GM12891 (cell line): Measurements from ENCODE around the gene DHRS13.
A peak's percentile ranks its signal among the peaks of the same experiment; 100 is the strongest.
"Not testable (repeated sequence)": the region's sequence is repeated elsewhere in the genome, so short reads cannot be mapped to it uniquely, and the experiment has no call there.

Source experiments
- DNase-seq: peaks from one replicate; pipeline ENCODE4 v3.0.0; 2011; ENCODE audit warnings: low spot score; ENCODE audit not compliant: insufficient read length
- FAIRE-seq: peaks from 2 replicates; lab custom pipeline; 2011; peaks lifted over from hg19 to GRCh38; lab: Jason Lieb, UNC
- PAX5 ChIP-seq: IDR thresholded peaks from 2 replicates; pipeline ENCODE4 v1.6.1; 2011; ENCODE audit warnings: low read length, moderate library complexity, mild to moderate bottlenecking; ENCODE audit not compliant: insufficient read depth, severe bottlenecking
- POLR2A ChIP-seq: IDR thresholded peaks from 2 replicates; pipeline ENCODE4 v1.6.1; 2011; ENCODE audit warnings: low read depth, low read length, control low read depth
- POLR2AphosphoS5 ChIP-seq: IDR thresholded peaks from 2 replicates; pipeline ENCODE4 v1.6.1; 2011; ENCODE audit warnings: low read depth, low read length, control low read depth
- POU2F2 ChIP-seq: IDR thresholded peaks from 2 replicates; pipeline ENCODE4 v1.6.1; 2011; ENCODE audit warnings: low read depth, mild to moderate bottlenecking, control low read depth, low read length, moderate library complexity
- SPI1 ChIP-seq: IDR thresholded peaks from 2 replicates; pipeline ENCODE4 v1.6.1; 2011; ENCODE audit warnings: low read depth, low read length, control low read depth
- TAF1 ChIP-seq: IDR thresholded peaks from 2 replicates; pipeline ENCODE4 v1.6.1; 2011; ENCODE audit warnings: low read depth, low read length, control low read depth

Gene DHRS13

GRCh38 chr17:28937044-28937729 lies 34.3 kb upstream of the DHRS13 start:
- no peak for TF ChIP-seq PAX5
- no peak for TF ChIP-seq TAF1
- no peak for TF ChIP-seq POLR2A
- TF ChIP-seq POLR2AphosphoS5 = no peak
- TF ChIP-seq SPI1 = no peak
- no peak for TF ChIP-seq POU2F2
- FAIRE-seq (no peak), DNase-seq (no peak)

GRCh38 chr17:28935744-28936460 lies 33.0 kb upstream of the DHRS13 start:
- DNase-seq (no peak), FAIRE-seq (no peak)
- TF ChIP-seq POU2F2 (no peak), PAX5 (no peak), TAF1 (no peak), POLR2AphosphoS5 (no peak), POLR2A (no peak), SPI1 (no peak)

- not testable (repeated sequence) for DNase-seq, FAIRE-seq
Measured at GRCh38 chr17:28934508-28934907, 31.6 kb upstream of the DHRS13 start.

- DNase-seq (no peak), FAIRE-seq (no peak)
- TF ChIP-seq SPI1 = no peak
- no peak for TF ChIP-seq PAX5
- no peak for TF ChIP-seq TAF1
- TF ChIP-seq POLR2A = no peak
- no peak for TF ChIP-seq POU2F2
- TF ChIP-seq POLR2AphosphoS5 = no peak
Measured at GRCh38 chr17:28929787-28930186, 26.9 kb upstream of the DHRS13 start.

GRCh38 chr17:28928061-28928460 lies 25.2 kb upstream of the DHRS13 start:
- DNase-seq (no peak), FAIRE-seq (no peak)
- TF ChIP-seq POLR2AphosphoS5 (no peak), POLR2A (no peak), PAX5 (no peak), TAF1 (no peak)

- TF ChIP-seq POLR2A (no peak), POU2F2 (no peak), POLR2AphosphoS5 (no peak), TAF1 (no peak), SPI1 (no peak), PAX5 (no peak)
- FAIRE-seq (no peak), DNase-seq (no peak)
Measured at GRCh38 chr17:28926786-28927185, 23.9 kb upstream of the DHRS13 start.

- DNase-seq (no peak), FAIRE-seq (no peak)
- no peak for TF ChIP-seq POLR2AphosphoS5
- no peak for TF ChIP-seq POLR2A
Measured at GRCh38 chr17:28926366-28926765, 23.5 kb upstream of the DHRS13 start.

GRCh38 chr17:28925912-28926365 lies 23.1 kb upstream of the DHRS13 start:
- no peak for DNase-seq
- TF ChIP-seq PAX5 (no peak), POLR2AphosphoS5 (no peak), SPI1 (no peak), POU2F2 (no peak), POLR2A (no peak), TAF1 (no peak)
- FAIRE-seq = peak; percentile 78

GRCh38 chr17:28920201-28920600 lies 17.3 kb upstream of the DHRS13 start:
- DNase-seq (no peak), FAIRE-seq (no peak)
- TF ChIP-seq POLR2AphosphoS5 = no peak
- no peak for TF ChIP-seq TAF1
- no peak for TF ChIP-seq SPI1
- no peak for TF ChIP-seq POLR2A
- TF ChIP-seq POU2F2 = no peak
- no peak for TF ChIP-seq PAX5

- TF ChIP-seq PAX5 (no peak), POU2F2 (no peak), POLR2AphosphoS5 (no peak), TAF1 (no peak), POLR2A (no peak), SPI1 (no peak)
- FAIRE-seq (no peak), DNase-seq (no peak)
Measured at GRCh38 chr17:28918295-28918694, 15.4 kb upstream of the DHRS13 start.
